NCI-H128 (cell line): ENCODE data around the gene FLYWCH2.

Experiments
- DNase-seq: peaks from one replicate; lab custom pipeline; 2025; ENCODE audit not compliant: unreplicated experiment; lab: John Stamatoyannopoulos, UW

The FLYWCH2 gene

GRCh38 chr16:2882650-2883457 is at the start of gene FLYWCH2:
Gene FLYWCH2, plus strand, starts transcription at chr16:2883215. Its CDS starts 13,235 bp downstream, at chr16:2896450.
- peak; percentile 86 for DNase-seq

GRCh38 chr16:2833776-2834175 is 49.2 kb upstream of the FLYWCH2 start:
- DNase-seq = no peak

- no peak for DNase-seq
These were observed 48.0 kb upstream of the FLYWCH2 start for GRCh38 chr16:2834968-2835367.

GRCh38 chr16:2835638-2836493 is 47.1 kb upstream of the FLYWCH2 start:
- no peak for DNase-seq

GRCh38 chr16:2836646-2837508 is 46.1 kb upstream of the FLYWCH2 start:
- DNase-seq = no peak

GRCh38 chr16:2838928-2839327 is 44.1 kb upstream of the FLYWCH2 start:
- DNase-seq = peak; percentile 10

- DNase-seq = no peak
These were observed 43.2 kb upstream of the FLYWCH2 start for GRCh38 chr16:2839650-2840450.

GRCh38 chr16:2840914-2841313 is 42.1 kb upstream of the FLYWCH2 start:
- DNase-seq = no peak

GRCh38 chr16:2841606-2842339 is 41.2 kb upstream of the FLYWCH2 start:
- DNase-seq = no peak

GRCh38 chr16:2842340-2843000 is 40.5 kb upstream of the FLYWCH2 start:
- no peak for DNase-seq

- no peak for DNase-seq
These were observed 39.5 kb upstream of the FLYWCH2 start for GRCh38 chr16:2843526-2843925.

GRCh38 chr16:2845116-2845515 is 37.9 kb upstream of the FLYWCH2 start:
- DNase-seq = no peak

- no peak for DNase-seq
These were observed 36.3 kb upstream of the FLYWCH2 start for GRCh38 chr16:2846511-2847310.

GRCh38 chr16:2848933-2849725 is 33.9 kb upstream of the FLYWCH2 start:
- no peak for DNase-seq

GRCh38 chr16:2852003-2852730 is 30.8 kb upstream of the FLYWCH2 start:
- DNase-seq = no peak

- no peak for DNase-seq
These were observed 30.1 kb upstream of the FLYWCH2 start for GRCh38 chr16:2852731-2853507.
